ENCODE measurements around the gene WAPL.
A peak's percentile ranks its signal among the peaks of the same experiment; 100 is the strongest.

WAPL gene

GRCh38 chr10:86461963-86462804 lies 59.4 kb downstream of the WAPL start:
- DNase-seq: no peak

- DNase-seq: no peak
These were observed 70.0 kb downstream of the WAPL start for GRCh38 chr10:86451604-86451960.

DNA sequence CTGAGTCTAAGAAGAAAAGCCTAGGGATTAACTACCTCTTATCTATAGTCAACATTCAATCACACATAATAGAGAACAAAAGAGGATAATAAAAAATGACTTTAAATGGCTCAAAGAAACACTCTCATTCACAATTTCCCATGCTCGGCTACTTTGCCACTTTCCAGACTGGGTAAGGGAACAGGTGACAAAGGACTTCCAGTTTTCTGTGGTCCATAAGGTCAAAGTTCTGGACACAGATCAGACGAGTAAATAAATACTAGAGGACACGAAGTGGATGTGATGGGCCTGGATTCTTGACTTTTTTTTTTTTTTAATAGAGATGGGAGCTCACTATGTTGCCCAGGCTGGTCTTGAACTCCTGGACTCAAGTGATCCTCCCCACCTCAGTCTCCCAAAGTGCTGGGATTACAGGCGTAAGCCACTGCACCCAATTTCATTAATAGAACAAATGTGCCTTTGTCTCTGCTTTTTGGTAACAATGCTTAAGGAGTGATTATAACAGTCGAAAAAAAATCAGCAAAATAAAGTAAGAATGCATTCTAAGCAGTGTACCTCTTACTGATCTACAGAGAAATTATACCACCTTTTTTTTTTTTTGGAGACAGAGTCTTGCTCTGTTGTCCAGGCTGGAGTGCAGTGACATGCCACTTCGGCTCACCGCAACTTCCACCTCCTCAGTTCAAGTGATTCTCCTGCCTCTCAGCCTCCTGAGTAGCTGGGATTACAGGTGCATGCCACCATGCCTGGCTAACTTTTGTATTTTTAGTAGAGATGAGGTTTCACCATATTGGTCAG lies 70.6 kb downstream of the WAPL start:
- DNase-seq: no peak

DNA sequence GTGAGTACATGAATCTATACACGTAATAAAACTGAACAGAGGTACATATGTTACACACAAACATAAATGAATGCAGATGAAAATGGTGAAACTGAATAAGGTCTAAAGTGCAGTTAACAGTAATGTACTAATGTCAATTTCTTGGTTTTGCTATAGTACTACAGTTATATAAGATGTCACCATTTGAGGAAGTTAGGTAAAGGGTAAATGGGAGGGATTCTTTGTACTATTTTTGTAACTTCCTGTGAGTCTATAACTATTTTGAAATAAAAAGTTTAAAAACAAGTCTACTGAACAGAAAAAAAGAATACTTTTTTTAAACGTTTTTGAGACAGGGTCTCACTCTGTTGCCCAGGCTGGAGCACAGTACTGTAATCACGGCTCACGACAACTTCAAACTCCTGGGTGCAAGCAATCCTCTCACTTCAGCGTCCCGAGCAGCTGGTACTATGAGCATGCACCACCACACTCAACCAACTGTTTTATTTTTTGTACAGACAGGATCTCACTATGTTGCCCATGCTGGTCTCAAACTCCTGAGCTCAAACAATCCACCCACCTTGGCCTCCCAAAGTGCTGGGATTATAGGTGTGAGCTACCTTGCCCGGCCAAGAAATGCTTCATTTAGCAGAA lies 71.5 kb downstream of the WAPL start:
- DNase-seq: no peak

DNA sequence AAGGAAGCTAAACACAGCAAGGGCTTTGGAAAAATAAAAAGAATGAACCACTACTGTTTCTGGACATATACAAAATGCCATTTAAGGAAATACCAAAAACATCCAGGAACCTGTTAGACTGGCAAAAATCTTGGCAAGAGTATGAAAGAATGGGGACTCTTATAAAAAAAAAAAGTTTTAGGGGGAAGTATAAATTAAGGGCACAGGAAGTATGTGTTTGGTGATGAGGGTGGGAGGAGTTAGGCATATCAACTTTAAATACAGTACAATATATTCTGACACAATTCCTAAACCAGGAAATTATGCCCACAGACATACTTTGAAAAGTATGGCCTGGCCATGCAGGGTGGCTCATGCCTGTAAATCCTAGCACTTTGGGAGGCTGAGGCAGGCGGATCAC lies 74.2 kb downstream of the WAPL start:
- DNase-seq: no peak

GRCh38 chr10:86446987-86447386 lies 74.6 kb downstream of the WAPL start:
- no peak for DNase-seq

DNA sequence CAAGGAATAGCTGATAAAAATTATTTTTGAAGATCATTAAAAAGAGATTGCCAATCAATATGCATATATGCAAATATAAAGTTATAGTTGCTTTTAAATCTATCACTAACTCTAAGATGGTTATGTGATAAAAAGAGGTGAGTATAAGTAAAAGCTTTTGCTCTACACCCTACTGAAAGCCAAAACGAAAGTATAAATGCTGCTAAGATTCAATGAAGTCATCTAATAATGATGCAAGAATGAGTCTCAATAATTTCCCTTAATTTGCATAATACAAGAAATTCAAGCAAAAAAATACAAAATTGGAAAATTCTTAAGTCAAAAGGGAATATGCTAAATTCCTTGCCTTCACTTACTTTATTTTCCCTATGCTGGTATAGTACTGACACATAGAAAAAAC lies 75.2 kb downstream of the WAPL start:
- DNase-seq: no peak

- no peak for DNase-seq
These were observed 77.7 kb downstream of the WAPL start for GRCh38 chr10:86443936-86444335.

DNA sequence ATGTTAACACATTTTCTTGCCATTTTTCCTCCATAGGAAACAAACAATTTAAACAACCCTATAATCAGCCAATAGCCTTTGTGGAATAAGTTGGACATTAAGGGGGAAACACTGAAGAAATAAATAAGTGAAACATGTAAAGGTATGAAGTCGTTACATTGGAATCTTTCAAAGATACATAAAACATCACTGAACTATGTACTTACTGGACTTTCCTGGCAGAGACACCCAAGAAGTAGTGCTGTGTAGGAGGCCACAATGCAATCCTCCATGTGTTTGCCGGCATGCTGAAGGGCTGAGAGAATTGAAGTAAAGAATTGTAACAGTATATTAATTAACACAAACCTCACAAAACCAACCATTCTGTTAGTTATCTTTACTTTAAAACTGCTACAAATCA lies 78.5 kb downstream of the WAPL start:
- DNase-seq: no peak

DNA sequence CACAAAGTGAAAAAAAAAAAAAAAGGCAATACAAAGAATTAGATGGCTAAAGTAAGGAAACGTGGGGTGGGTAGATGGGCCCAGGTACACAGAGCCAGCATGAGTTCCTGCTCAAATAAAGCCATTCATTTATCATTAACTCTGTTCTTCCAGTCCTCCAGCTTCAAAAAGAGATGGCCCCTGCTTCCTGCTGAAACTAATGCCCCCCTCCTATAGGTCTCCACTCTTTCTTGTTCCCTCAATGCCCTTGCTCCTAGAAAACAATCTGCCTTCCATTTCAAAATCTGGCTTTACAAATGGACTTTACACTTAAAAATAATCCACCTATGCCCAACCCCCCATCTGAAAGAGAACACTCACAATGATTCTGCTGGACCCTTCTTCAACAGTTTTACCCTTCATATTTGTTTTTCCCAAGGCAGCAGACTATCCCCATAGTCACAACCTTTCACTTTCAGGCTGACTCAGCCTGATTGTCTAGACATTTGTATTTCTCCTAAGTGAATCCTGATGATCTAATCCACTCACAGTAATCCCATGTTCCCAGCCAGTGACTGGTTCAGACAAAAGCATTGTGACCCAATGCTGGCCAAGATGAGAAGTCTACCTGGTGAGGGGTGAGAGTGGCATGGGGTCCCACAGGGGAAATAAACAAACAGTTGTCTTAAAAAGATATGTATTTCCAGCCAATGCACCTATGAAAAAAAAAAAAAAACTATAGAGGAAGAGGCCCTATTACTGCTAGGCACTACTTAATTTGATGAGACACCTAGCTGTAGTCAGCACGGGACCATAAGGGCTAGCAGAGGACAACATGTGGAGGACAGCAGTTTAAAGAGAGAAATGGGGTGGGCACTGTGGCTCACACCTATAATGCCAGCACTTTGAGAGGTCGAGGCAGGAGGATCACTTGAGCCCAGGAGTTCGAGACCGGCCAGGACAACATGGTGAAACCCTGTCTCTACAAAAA lies 80.4 kb downstream of the WAPL start:
- DNase-seq: no peak

DNA sequence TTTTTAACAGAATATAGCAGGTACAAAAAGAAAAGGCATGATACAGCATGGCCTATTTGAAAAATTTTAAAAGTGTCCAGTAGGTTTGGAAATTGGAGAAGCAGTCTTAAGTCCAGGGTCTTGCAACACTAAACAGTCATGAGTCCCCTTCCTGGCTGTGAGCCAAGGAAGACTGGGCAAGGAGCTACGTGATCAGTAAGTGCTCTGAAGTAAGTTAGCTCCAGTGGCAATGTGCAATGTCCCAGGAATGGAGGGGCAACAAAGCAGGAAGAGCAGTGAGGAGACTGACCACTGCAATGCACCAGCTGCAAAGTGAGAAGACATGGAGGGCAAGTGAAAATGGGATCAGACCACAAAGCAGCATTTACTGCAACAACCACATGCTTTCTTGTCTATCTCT lies 82.0 kb downstream of the WAPL start:
- peak; percentile 11 for DNase-seq

- DNase-seq: no peak
These were observed 83.4 kb downstream of the WAPL start for GRCh38 chr10:86438091-86438749.

DNA sequence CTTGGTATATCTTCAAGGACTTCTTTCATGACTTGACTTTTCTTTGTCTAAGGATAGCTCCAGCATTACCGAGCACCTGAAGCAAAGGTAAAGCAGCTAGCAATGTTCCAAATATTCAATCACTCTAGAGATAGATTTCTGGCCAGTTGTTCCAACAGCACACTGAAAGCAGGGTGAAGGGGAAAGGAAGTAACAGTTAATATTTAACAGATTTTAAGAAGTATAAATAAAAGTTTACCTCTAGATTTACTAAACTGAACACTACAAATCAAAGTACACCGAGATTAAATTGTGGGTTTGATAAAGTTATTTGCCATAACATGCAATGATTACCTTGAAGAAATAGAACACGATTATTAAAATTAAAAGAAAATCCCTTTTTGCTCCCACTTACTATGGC lies 84.1 kb downstream of the WAPL start:
- no peak for DNase-seq

GRCh38 chr10:86436963-86437362 lies 84.6 kb downstream of the WAPL start:
- no peak for DNase-seq

DNA sequence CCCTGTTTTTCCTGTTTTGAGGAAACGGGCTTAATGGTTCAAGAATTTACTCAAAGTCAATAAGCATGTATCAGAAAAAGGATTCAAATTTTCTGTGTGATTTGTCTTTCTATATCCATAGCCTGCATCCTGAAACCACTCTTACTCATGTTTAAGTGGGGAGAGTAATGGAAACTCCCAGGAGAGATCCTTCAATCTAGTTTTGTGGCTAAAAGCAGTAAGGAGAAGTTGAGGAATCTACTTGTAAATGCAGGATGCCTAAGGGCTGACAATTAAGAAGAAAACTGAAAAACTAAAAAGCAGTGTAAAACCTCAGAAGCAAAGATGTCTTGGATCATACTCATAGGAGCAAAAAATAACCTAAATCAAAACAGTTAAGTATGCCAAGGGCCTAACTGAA lies 86.9 kb downstream of the WAPL start:
- DNase-seq: no peak

DNA sequence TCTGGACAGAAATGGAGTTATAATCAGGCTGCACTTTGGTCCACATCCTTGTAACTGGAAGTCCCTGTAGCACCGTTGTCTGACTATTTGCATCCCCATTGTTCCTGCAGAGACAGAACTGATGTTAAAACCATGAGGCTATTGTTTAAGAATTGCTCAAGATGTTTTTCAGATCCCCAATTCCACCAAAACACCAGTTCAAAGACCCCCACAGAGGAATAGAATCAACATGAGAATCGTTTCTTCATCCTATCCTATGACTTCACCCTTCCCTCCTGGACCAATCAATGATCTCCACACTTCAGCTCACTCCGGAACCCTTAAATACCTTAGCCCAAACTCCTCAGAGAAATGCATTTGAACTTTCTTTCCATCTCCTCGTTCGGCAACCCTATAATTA lies 97.9 kb downstream of the WAPL start:
- DNase-seq: no peak

- peak; percentile 41 for DNase-seq
These were observed 102.5 kb downstream of the WAPL start for GRCh38 chr10:86419101-86419500.

DNA sequence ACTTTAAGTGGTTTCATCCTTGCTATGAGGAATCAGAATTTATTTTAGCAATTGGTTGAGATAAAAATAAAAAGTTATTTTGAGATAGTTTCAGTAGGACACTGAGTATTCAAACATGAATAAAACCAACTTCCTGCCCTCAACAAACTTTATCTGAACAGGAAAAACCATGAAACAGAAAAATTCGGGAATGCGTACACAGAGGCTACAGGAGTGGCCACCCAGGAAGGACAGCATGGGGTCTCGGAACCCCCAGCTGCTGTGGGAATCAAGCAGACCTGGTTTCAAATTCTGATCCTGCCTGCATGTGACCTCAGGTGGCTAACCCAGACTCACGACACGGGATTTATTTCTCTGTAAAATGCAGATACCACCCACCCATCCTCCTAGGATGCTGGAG lies 106.0 kb downstream of the WAPL start:
- DNase-seq: no peak

GRCh38 chr10:86415116-86415515 lies 106.5 kb downstream of the WAPL start:
- no peak for DNase-seq

GRCh38 chr10:86413046-86413728 lies 108.4 kb downstream of the WAPL start:
- peak; percentile 48 for DNase-seq

DNA sequence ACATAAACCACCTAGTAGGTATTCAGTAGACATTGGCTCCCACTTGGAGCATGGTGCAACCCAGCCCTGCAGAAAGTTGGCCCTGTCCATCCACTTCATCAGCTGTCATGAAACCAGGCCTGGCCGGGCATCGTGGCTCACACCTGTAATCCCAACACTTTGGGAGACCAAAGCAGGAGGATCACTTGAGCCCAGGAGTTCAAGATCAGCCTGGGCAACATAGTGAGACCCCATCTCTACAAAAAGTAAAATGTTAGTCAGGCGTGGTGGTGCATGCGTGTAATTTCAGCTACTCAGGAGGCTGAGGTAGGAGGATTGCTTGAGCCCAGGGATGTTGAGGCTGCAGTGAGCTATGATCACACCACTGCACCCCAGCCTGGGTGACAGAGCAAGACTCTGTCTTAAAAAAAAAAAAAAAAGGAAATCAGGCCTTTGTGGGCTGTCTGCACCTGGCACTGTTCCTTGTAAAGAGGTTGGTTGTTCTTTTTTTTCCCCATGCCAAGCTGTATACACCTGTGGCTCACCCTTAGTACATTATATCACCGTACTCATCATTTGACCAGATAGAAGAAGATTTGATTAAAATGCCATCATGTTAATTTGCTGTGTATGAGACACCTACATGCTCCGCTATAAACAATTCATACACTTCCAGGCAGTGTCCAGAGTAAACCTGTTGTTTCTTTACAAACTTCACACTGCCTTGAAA lies 109.6 kb downstream of the WAPL start:
- peak; percentile 23 for DNase-seq
